ENCODE measurements around the gene G3BP2.

Gene G3BP2

GRCh38 chr4:75639124-75639695 lies 34.0 kb downstream of the G3BP2 start:
- no peak for DNase-seq (ENCODE audit: low read depth)

GRCh38 chr4:75637827-75638226 lies 35.4 kb downstream of the G3BP2 start:
- TF ChIP-seq CTCF (IDR thresholded peaks at IDR 0.05; ENCODE audit: low read length, missing control alignments), result no peak
- no peak overlapping the region for H3K4me3 ChIP-seq (replicated peaks; ENCODE audit: low read depth, low read length)
- DNase-seq (ENCODE audit: low read depth), result no peak

More at GRCh38 chr4:75639124-75639695, 34.0 kb downstream of the G3BP2 start:
- no peak overlapping the region for H3K4me3 ChIP-seq (replicated peaks; ENCODE audit: low read depth, low read length)
- TF ChIP-seq CTCF (IDR thresholded peaks at IDR 0.05; ENCODE audit: low read length, missing control alignments), result no peak

- no peak for TF ChIP-seq CTCF (IDR thresholded peaks at IDR 0.05; ENCODE audit: low read length, missing control alignments)
- no peak overlapping the region for H3K4me3 ChIP-seq (replicated peaks; ENCODE audit: low read depth, low read length)
- DNase-seq (ENCODE audit: low read depth), result no peak
Observed at GRCh38 chr4:75637176-75637575, 36.0 kb downstream of the G3BP2 start.

- no peak overlapping the region for H3K4me3 ChIP-seq (replicated peaks; ENCODE audit: low read depth, low read length)
- peak; percentile 24 for DNase-seq (ENCODE audit: low read depth)
- no peak for TF ChIP-seq CTCF (IDR thresholded peaks at IDR 0.05; ENCODE audit: low read length, missing control alignments)
Observed at GRCh38 chr4:75634951-75635350, 38.3 kb downstream of the G3BP2 start.

GRCh38 chr4:75634281-75634680 lies 38.9 kb downstream of the G3BP2 start:
- DNase-seq (ENCODE audit: low read depth), result no peak
- no peak overlapping the region for H3K4me3 ChIP-seq (replicated peaks; ENCODE audit: low read depth, low read length)
- TF ChIP-seq CTCF (IDR thresholded peaks at IDR 0.05; ENCODE audit: low read length, missing control alignments), result no peak

- peak; percentile 29 for DNase-seq (ENCODE audit: low read depth)
- no peak for TF ChIP-seq CTCF (IDR thresholded peaks at IDR 0.05; ENCODE audit: low read length, missing control alignments)
- H3K4me3 ChIP-seq (replicated peaks; ENCODE audit: low read depth, low read length), result no peak overlapping the region
Observed at GRCh38 chr4:75633846-75634245, 39.4 kb downstream of the G3BP2 start.

- H3K4me3 ChIP-seq (replicated peaks; ENCODE audit: low read depth, low read length), result peak overlapping the region; percentile 65
- TF ChIP-seq CTCF (IDR thresholded peaks at IDR 0.05; ENCODE audit: low read length, missing control alignments), result no peak
- DNase-seq (ENCODE audit: low read depth), result no peak
Observed at GRCh38 chr4:75630937-75631329, 42.3 kb downstream of the G3BP2 start.
